Astrocyte of the hippocampus (primary cell): ENCODE measurements around the gene COL4A5.
"Not testable (repeated sequence)": the region's sequence is repeated elsewhere in the genome, so short reads cannot be mapped to it uniquely, and the experiment has no call there.

ENCODE experiments used
- DNase-seq: peaks from one replicate; pipeline ENCODE4 v3.0.0; 2011; ENCODE audit warnings: low read depth, low spot score

COL4A5 gene

DNA sequence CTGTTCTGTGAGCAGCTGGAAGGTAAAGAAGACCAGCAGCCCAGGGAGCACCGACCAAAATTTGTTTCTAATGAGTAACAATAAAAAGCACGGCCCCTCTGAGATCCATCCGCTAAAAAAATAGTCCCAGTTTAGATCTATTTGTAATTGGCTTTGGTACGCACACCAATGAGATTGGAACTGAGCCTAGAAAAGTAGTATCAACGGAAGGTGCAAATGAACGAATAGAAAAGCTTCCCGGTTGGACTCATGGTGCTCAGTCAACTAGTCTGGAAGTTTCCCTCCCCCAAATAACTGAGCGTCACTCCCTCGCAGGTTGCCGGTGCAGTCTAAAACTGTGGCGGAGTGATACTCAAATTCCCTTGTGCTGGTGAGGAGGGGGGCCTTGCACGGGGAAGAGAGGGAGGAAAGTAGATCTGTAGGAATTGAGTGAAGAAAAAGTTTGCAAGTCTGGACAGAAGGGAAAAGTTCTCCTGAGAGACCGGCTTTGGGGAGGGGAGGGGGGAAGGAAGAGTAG is at the start of gene COL4A5:
TSS of gene COL4A5 (plus strand) at position 413 of the 517 bp plus-strand sequence. CDS start 288 bp downstream, outside the sequence.
- peak; percentile 88 for DNase-seq

DNA sequence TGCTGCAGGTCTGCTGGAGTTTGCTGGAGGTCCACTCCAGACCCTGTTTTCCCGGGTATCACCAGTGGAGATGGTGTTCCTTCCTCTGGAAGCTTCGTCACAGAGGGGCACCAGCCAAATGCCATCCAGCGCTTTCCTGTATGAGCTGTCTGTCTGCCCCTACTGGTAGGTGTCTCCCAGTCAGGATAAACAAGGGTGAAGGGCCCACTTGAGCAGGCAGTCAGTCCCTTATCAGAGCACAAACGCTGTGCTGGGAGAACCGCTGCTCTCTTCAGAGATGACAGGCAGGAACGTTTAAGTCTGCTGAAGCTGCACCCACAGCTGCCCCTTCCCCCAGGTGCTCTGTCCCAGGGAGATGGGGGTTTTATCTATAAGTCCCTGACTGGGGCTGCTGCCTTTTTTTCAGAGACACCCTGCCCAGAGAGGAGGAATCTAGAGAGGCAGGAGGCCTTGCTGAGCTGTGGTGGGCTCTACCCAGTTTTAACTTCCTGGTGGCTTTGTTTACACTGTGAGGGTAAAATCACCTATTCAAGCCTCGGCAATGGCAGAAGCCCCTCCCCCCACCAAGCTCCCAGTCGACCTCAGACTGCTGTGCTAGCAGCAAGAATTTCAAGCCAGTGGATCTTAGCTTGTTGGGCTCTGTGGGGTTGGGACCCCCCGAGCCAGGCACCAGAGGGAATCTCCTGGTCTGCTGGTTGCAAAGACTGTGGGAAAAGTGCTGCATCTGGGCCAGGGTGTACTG is 48.5 kb upstream of the COL4A5 start:
- DNase-seq = not testable (repeated sequence)

DNA sequence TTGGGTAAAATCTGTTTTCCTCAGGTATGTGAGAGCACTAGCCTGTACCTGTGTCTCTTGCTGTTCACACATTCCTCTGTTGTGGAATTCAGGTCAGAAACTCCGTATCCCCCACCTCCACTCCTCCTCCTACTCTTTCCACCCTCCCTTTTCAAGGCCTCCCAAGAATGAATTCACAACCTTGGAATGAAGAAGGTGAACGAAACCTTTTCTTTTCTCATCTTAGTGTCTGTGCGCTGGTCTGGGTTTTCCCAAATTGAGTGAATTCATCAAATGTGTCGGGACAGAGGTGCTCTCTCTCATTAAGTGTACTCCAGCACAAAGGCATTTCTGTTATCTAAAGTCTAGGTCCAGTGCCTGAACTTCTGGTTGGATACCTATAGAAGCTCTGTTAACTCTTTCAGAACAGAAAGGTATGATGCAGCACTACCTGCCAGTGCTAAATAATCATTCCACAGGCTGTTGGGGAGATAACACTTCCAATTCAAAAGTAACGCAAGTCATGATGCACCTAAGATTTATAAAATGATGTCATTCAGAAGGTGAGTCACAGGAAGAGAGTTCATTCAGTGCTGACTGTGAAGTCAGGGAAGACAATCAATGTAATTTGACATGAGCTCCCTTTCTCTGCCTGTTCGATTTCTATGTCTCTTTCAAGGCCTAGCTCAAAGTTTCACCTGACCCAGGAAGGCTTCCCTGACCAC is 43.3 kb upstream of the COL4A5 start:
- DNase-seq = peak; percentile 15

DNA sequence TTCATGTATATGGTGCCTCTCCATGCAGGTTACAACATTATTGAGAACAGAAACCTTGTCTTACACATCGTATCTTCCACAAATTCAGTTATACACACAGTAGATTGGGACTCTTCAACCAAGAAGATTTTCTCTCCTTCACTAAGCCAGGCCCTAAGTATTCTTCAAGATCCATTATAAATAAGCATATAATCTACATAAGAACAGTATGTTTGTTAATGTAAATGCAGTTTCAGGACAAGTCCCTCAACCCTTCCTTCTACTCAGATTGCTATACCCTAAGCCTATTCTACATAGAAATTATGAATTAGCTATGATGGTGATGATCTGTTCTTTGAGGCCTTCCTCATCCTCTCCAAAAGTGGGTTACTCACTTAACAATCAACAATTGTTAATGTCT is 42.7 kb upstream of the COL4A5 start:
- no peak for DNase-seq

DNA sequence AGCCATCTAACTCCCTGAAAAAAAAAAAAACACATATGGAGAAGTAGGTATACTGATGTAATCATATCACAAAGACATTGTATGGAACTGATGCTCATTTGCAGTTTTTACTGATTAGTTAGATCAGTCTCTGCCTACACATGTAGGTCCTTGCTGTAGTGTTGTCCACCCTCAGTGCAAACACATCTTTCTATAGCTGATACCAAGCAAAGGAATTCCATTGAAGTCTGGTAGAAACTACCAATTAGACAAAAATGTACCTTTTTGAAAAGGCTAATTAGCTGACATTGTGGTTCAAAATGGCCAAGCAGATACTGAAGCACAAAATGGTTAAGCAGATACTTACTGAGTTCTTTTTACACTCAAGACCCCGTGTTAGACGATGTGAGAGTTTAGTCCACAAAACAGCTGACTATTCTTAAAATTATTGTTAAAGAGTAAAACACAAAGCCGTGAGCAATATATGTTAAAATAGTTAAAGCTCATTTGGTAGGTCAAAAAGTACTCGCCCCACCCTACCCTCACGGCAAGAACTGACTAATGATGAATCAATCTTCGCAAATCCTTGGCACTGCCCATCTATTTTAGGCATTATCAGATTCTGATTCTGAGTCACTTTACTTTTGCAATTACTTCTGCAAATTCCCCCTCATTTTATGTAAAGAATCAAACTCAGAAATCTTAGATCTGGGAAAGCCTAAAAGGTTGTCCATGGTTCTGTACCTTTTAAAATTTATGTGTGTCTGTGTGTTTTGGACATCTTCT is 41.8 kb upstream of the COL4A5 start:
- DNase-seq = peak; percentile 28

DNA sequence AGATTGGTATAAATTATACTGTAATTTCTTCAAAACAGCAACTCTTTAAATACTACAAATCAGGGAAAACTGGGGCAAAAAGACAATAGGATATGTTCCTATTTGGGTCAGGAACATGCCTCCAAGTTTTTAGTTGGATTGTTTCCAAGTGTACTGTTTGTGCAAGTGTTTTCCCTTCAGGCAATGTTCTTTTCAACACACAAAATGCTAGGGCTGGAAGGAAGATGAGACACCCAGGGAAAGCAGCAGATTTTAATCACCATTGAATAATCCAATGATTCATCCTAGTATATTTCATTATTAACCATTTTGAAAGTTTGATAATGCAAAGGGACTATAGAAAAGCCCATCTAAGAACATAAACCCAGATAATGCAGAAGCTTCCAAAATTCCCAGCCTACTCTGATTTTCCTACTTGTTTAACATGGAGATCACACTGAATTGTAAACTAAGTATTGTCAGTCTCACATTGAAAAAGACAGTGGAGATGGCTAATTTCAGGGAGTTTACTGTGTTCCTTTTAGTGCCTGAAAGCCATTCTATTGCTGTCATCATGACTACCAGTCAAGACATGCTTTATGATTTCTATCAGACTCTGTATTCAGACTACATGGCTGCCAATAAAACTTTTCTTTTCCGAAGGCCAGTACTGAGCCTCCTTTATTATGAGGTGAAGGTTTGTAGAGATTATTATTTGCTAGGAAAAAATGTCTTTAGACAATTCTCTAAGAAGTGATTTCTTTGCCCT is 40.0 kb upstream of the COL4A5 start:
- peak; percentile 7 for DNase-seq

DNA sequence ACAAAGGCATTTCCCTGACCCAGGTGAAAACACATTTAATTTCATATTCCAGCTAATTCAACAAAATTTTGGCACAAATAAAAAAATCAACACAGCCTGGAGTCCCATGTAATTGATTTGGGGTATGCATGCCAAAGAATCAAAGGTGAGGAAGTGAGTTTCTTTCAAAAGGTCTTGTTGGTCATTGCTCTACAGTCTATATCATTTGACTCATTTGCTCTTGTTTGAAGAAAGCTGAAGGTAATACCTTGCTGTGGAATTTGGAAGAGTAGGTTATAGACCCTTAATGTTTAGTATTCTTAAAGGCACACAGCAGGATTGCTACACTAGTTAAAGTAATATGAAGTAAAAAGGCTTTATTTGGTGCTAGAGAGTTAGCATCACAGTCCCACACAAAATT is 26.9 kb upstream of the COL4A5 start:
- no peak for DNase-seq

DNA sequence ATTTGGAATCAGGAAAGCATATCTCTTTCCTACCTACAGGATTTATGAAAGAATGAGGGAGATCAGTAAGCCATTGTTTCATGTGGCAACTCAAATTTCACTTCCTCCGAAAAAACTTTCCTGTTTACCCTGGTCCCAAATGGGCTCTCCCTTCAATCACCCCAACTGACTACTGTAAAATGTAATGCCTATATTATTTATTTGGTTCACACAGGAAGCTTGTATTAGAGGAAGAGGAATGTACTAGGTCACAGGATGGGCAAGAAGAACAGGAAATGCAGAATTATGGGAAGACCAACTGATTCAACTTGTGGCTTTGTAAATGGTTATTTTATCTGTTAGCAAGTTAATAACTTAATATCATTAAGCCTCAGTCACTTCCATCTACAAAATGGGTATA is 24.5 kb upstream of the COL4A5 start:
- no peak for DNase-seq

DNA sequence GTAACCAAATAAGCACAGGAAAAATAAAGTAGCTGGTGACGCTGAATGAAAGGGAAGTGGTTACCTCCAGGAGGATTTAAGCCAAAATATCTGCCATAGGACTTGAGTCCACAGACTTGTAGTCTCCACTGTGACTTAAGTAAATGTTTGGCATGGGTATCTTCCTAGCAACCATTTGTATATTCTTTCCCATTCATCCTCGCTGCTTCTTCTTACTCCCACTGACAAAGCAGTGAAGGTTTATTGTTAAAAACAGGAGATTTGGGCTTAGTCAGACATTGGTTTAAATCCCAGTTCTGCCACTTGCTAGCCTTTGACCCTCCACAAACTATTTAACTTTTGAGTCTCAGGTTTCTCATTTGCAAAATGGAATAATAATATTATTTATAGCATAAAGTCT is 23.7 kb upstream of the COL4A5 start:
- peak; percentile 61 for DNase-seq

DNA sequence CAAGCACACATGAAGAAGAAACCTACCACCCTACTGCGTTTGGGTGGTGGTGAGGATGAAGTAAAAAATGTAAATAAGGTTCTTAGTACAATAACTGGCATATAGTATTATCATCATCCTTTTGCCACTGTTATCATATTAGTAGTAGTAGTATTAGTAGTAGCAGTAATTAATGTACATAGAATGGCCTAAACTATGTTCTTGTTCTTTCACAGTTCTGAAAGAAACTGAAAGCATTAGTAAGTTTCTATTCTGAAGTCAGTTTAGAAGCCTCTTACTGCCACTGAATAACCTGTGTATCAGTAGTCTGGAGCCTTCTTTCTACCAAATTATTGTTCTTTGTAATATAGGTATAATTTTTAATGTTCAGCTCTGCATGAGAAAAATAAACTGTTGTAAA is 22.4 kb upstream of the COL4A5 start:
- no peak for DNase-seq

DNA sequence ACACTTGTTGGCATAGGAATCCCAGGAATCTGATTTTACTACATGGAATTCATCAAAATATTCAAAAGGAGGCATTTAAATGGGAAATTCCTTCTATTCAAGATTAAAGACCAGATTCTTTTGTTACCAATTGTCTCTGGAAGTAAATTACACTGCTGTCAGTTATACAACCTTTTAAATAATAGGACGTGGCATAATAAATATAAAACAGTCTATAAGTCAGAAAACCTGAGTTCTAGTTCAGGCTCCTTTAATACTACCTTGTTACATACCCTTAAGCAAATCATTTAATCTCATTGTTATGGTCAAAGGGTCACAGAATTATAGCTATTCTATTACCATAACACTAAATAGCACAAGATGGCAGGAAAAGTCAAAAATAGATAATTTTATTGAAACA is 20.2 kb upstream of the COL4A5 start:
- no peak for DNase-seq

DNA sequence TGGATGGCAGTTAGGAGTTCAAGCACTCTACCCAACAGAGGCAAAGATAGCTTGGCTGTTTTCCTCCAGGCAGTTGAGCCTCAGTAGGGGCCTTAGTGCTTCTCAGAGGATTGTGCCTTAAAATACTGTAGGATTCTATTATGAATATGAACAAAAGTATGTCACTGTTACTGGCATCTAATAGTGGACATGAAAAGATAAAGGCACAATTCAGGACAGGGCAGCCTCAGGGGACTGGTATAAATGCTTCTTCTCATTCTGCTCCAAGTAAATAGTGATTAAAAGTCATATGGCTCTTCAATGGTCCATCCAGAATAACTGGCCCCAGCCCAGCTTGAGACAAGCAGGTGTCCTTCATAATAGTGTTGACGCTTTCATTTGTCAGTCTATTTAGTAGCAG is 19.2 kb upstream of the COL4A5 start:
- no peak for DNase-seq

DNA sequence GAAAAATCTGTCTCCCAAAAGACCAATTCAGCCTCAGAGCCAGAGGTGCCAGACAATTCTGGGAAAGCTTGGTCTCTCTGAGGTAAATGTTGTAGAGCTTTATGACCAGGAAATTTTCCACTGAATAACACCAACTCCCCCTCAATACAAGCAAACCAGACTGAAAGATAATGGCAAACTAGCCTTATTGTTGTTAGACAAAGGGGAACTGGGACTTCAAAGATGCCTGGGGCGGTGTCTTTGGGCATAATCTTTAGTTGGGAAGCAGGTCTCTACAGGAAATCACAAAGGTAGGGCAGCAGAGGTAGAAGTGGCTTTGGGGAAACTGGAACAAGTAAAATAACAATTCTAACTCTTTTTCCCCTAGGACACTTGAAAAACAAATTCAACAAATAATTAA is 13.4 kb upstream of the COL4A5 start:
- no peak for DNase-seq

DNA sequence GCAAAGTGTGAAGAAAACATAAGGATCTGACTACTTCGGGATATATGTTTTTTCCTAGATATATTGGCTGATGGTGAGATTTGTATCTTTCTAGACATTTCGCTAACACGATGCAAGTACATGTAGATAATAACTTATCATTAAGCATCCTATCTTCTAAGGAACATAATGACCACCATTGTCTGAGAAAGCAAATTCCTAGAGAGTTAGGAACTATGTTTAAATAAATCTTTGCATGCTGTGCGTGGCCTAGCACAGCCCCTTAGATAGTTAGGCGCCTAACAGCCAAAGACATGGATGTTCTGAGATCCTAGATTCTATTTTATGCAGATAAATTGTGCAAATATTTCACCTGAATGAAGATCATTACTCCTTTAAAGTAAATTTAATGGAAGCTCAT is 4.4 kb upstream of the COL4A5 start:
- DNase-seq = no peak

DNA sequence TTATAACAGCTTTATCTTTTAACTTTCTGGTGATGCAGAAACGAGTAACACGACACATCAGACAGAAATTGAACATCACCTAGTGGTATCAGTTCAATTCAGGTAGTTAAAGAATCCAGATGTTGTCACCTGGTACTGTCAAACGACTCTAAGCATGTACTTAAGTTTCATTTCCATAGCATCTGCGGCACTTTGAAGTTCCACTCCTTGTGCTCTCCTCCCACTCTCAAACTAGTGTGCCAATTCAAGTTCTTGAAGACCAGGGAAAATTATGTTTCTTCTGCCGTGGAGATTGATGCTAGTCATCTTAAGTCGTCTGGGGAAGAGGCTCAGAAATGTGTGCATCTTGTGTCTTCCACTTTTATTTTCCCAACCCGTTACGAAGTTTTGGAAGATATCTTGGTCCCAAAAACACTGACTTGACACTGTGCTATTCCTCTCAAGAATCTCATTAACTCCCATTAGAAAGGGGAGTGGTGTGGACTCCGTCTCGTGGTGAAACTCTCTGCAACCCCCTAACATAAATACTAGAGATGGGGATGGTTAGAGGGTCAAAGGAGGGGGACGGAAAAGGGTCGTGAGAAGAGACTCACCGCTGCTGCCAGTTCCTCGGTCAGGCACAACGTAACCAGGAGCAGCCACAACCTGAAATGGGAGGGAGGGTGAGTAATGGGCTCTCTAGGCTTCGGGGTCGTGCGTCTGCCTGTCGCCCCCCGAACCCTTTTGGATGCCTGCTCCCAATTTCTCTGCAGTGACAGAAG is 2.1 kb upstream of the COL4A5 start:
- DNase-seq = peak; percentile 17

DNA sequence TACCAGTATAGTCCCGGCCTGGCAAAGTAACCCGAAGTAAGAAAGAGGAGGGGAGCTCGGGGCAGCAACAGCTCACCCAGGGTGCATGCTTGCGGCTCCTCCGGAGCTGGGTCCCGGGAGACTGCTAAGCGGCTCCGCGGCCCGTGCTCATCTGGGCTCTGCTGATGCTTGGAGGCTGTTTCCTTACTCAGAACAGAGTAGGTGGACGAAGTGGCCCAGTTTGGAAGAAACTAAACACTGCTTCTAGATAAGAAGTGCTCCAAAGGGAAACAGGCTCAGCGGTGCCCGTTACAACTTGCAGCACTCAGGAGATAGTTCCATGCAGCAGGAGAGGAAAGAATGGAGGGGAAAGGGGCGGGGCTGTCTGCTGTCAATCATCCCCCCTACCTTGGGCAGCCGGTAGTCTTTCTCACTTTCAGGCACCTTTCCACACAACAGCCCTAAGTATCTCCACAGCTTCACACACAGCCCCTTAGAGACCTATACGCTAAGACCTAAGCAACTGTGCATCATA is 1.5 kb upstream of the COL4A5 start, which contains the start of gene COL4A6:
TSS of gene COL4A6 (minus strand) at position 313 of the 514 bp plus-strand sequence. CDS start at position 87, 226 bp downstream.
- DNase-seq = peak; percentile 64

DNA sequence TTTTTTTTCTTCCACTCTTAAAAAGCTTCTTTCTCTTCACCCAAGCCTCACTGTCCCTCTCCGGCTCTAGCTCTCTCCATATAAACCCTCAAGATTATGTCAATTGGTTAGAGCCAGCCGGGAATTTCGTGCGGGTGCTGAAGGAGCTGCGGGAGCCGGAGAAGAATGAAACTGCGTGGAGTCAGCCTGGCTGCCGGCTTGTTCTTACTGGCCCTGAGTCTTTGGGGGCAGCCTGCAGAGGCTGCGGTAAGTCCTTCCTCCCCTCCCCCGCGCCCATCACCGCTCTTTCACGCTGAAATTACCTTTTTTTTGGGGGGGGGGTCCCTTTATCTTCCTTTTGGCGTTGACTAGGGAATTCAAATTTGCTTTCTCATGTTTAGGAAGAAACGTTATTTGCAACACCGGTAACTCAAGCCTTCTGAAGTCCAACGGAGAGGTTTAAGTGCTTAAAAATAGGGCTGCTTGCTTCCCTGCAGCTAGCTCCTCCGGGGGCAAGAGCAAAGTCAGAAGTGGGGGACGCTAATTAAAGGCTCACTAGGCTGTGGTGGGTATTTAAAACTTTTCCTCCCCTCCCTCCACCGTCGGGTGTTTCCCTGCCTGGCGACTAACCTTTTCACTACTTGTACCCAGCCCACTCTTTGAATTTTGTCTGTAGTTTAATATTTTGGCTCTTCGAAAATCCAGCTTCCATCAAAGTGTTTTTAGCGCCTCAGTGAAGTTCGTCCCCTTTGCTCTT is 491 bp downstream of the COL4A5 start:
- DNase-seq = no peak

DNA sequence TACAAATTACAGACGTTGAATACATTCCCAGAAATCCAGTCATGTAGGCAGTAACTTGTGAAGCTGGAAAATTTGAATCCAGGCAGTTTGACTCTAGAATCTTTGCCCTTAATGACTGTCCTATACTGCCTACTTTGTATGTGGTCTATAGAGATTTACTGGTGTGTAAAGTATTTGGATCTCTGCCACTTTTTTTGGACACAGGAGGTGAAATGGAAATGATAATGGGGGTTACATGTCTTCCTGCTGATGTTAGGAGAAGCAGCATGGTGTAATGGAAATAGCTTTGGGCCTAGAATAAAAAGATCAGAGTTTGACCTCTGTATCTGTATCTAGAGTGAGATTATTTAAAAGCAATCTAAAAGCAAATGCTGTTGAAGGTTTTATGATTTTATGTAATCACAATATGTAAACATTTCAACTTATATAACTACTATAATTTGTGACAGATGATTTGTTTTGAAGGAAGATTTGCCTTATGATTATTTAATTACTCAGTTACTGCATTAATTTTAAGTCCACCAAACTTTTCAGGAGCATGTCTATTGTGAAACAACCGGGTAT is 3.3 kb downstream of the COL4A5 start:
- DNase-seq = no peak

DNA sequence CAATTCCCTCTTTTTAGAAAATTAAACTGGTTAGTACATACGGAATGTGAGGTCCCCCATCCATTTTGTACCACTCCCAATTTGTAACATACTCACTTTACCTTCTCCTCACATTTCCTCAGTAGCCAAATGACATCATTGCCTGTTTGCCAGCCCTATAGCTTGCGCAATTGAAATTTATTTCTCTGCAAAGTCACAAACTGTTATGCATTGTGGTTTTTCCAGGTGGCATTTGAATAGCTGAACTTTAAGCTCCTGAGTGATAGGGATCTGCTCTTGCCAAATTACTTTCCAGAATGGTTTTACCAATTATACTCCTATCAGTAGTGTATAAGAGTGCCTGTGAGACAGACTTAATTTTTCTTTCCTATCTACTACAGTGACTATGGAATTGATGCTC is 7.7 kb downstream of the COL4A5 start:
- DNase-seq = no peak
